GM12878 (cell line): ENCODE results near the gene ITGB5.

Experiments used
- RBBP5 ChIP-seq: fragments of 200-600 bp; sonication (generic); conservative IDR thresholded peaks from 2 replicates; pipeline ENCODE4 v1.6.1; 2016
- ZNF274 ChIP-seq: IDR thresholded peaks from one replicate; pipeline ENCODE4 v1.8.0; 2011; ENCODE audit not compliant: insufficient read length, insufficient read depth
- TF ChIP-seq, protein P1 (sequence below), 3 experiments: IDR thresholded peaks in 2 of 3; conservative IDR thresholded peaks in 1 of 3; 2 replicates each; pipeline ENCODE4 v1.5.1; 2011; ENCODE audit warnings: low read depth in 3 of 3, low read length in 3 of 3, mild to moderate bottlenecking in 3 of 3, control low read depth in 2 of 3, moderate library complexity in 2 of 3, inconsistent platforms in 1 of 3, mixed read lengths in 1 of 3; ENCODE audit not compliant: control insufficient read depth in 2 of 3, insufficient read depth in 1 of 3; ENCODE audit errors: extremely low read depth in 1 of 3

DNA sequence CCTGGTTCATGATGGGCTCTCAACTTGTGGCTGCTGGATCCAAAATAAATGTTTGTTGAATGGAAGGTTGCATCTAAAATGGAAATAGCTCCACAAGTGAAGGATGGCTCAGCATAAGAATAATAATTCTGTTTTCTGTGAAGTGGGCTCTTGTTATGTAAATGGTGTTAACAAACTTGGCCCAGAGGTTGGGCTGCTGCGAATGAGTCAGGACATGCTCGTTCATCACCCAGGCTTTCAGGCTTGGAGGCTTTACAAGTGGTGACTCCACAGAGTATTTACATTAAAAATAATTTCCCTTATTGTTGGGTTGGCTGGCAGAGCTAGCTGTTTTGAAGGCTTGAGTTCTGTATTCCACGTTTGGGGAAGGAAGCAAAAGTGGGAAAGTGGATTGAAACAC is 60.5 kb downstream of the ITGB5 start:
- TF ChIP-seq ZNF274 (no peak), RBBP5 (no peak)
- TF ChIP-seq, protein P1, sequence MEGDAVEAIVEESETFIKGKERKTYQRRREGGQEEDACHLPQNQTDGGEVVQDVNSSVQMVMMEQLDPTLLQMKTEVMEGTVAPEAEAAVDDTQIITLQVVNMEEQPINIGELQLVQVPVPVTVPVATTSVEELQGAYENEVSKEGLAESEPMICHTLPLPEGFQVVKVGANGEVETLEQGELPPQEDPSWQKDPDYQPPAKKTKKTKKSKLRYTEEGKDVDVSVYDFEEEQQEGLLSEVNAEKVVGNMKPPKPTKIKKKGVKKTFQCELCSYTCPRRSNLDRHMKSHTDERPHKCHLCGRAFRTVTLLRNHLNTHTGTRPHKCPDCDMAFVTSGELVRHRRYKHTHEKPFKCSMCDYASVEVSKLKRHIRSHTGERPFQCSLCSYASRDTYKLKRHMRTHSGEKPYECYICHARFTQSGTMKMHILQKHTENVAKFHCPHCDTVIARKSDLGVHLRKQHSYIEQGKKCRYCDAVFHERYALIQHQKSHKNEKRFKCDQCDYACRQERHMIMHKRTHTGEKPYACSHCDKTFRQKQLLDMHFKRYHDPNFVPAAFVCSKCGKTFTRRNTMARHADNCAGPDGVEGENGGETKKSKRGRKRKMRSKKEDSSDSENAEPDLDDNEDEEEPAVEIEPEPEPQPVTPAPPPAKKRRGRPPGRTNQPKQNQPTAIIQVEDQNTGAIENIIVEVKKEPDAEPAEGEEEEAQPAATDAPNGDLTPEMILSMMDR (IDR thresholded peaks at IDR 0.05 in 2 of 3, conservative IDR thresholded peaks at IDR 0.05 in 1 of 3; ENCODE audit: control insufficient read depth in 2 of 3, extremely low read depth in 1 of 3, insufficient read depth in 1 of 3, low read depth in 3 of 3, low read length in 3 of 3) = no peak
